GM21367 (cell line): Measurements from ENCODE around the gene SH3TC2.

Experiments used
- ATAC-seq: cut with Tn5 transposase; IDR thresholded peaks from one replicate; pipeline ENCODE4 v1.9.1; 2021; ENCODE audit not compliant: unreplicated experiment

Gene SH3TC2

DNA sequence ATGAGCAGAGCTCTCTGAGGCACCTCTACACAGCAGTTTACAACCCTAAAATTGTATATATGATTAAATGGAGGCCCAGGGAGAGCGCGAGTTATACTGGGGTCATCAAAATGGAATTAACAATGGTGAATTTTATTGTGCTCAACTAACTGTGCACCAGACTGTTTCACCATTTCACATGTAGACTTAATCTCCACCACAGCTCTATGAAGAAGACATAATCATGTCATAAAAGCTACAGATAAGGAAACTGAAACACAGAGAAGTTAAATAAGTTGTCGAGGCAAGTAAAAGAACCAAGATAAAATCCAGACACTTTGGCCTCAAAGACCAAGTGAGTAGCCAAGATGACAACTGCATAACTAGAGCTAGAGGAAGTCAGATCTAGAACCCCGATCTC lies 1.5 kb downstream of the SH3TC2 start:
- ATAC-seq: no peak

GRCh38 chr5:149060325-149060724 lies 2.5 kb downstream of the SH3TC2 start:
- ATAC-seq: no peak

- ATAC-seq: no peak
These were observed 6.2 kb downstream of the SH3TC2 start for GRCh38 chr5:149056616-149057165.

GRCh38 chr5:149054416-149054815 lies 8.4 kb downstream of the SH3TC2 start:
- ATAC-seq: no peak

DNA sequence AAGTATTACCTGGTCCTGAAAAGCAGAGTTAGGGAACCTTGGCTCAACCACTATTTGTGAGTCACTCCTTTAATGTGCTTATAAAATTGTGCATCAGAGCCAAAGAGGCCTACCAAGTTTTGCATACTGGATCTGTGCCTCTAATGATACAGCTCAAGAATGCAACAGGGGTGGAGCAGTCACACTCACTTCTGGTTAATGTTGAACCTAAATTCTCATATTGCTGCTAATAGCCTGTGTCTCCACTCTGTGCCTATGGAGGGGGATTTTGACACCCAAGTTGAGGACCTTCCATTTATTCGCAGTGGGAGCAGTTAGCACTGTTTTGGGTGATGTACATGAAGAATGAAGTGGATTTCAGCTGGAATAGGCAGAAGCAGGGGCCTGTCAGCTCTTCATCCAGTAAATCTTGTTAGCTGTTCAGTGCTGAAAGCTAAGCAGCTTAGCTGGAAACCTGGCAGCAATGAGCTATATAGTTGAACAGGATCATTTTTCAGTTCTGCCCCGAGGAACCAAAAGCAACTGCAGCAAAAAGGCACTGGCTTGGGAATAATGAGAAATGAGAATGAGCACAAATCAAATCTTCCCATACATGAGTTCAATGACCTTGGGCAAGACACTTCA lies 9.7 kb downstream of the SH3TC2 start:
- ATAC-seq: no peak

DNA sequence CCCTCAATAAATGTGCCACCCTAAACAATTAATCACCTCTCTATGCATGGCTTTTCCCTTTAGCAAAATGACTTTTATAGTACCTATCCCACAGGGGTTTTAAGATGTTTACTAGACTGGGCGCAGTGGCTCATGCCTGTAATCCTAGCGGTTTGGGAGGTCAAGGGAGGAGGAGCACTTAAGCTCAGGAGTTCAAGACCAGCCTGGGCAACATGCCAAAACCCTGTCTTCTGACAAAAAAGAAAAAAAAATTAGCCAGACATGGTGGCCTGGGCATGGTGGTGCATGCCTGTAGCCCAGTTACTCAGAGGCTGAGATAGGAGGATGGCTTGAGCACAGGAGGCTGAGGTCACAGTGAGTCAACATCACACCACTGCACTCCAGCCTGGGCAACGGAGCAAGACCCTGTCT lies 13.5 kb downstream of the SH3TC2 start:
- no peak for ATAC-seq

GRCh38 chr5:149048811-149049210 lies 14.1 kb downstream of the SH3TC2 start:
- no peak for ATAC-seq

GRCh38 chr5:149047462-149047861 lies 15.4 kb downstream of the SH3TC2 start:
- no peak for ATAC-seq

- no peak for ATAC-seq
These were observed 16.5 kb downstream of the SH3TC2 start for GRCh38 chr5:149046196-149046829.

DNA sequence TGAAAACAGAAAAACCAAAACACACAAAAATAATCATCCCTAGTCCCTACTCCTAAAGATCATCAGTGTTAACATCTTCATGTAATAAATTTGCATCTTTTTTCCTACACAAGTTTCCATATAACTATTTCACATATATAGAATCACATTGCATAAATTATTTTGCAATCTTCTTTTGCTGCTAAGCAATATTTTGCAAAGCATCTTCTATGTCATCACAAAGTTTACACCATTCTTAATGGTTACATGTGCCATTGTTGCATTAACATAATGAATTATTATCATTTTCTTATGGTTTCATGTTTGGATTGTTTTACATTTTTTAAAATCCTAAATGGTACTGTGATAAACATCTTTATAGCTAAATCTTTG lies 17.8 kb downstream of the SH3TC2 start:
- no peak for ATAC-seq

DNA sequence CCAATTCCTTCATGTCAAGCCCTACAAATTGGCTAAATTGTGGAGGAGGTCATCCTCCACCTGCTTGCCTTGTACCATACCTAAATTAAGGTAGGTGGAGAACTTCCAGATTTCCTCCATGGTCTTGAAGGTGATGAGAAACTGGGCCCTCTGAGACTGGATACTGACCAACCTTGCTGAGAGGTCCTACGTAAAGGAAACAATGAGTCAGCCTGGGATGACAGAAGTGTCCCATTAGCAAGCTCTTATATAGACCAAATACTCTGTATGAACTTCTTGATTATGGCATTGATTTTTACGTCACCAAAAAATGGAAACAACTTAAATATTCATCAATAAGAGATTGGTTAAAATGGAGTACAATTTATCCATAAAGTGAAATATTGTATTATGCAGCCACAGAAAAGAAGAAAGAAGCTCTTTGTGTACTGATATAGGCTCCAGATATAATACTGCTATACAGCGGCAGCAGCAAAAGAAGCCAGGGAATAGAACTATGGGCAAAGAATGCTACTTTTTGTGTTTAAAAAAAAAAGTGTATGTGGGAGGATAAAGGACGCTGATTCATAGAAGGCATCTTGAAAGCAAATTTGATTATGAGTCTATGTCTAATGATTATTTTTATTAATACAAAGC lies 18.3 kb downstream of the SH3TC2 start:
- ATAC-seq: no peak

GRCh38 chr5:149043641-149044040 lies 19.2 kb downstream of the SH3TC2 start:
- no peak for ATAC-seq

DNA sequence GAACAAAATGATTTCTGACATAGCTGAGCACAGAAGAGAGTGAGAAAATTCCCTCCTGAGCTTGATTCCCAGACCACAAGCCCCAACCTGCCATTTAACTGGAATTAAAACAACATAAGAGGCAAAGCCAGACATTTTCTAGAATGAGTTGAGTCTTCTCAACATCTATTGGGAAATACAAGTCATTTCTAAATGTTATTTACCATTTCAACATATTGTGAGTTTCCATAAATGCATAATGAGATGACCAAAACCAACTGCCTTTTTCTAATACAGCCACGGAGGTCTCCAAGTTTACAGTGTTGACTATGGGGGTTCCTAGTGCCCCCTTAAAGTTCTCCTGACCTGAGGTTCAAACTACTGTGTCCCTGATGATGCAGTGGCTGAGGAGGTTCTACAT lies 20.0 kb downstream of the SH3TC2 start:
- no peak for ATAC-seq

- no peak for ATAC-seq
These were observed 21.6 kb downstream of the SH3TC2 start for GRCh38 chr5:149041242-149041641.

DNA sequence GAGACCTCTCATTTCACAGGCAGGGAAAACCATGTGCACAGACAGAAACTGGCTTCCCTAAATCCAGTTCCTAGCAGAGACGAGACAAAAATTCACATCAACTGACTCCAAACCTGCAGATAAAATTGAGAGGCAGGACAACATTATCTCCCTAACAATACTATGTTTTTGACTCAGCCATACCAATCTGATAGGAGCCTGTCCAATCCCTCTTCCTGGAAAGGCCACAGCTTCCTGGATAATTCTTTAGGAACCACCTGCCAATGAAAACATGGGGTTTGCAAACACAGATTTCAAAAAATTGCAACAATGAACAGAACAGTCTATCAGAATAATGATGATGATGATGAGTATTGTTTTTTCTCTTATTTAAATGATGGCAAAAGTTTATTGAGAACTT lies 22.4 kb downstream of the SH3TC2 start:
- ATAC-seq: no peak

DNA sequence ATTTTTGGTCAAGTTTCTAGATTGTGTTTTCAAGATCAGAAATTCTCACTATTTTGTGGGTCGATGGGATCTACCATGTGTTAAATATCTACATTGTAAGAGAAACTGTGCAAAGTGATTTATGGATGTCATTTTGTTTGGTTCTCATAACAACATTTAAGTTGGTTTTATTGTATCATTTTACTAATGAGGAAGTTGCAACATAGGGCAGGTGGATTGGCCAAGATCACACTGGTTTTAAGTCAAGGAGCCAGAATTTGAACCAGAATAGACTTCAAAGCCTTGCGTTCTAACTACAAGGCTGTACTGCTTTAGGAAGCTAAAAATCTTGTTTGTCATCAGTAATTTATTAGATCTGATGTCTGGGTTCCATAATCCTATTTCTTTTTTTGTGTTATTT lies 23.4 kb downstream of the SH3TC2 start:
- ATAC-seq: no peak

- ATAC-seq: no peak
These were observed 24.4 kb downstream of the SH3TC2 start for GRCh38 chr5:149038336-149039080.

GRCh38 chr5:149037817-149038216 lies 25.0 kb downstream of the SH3TC2 start:
- no peak for ATAC-seq

DNA sequence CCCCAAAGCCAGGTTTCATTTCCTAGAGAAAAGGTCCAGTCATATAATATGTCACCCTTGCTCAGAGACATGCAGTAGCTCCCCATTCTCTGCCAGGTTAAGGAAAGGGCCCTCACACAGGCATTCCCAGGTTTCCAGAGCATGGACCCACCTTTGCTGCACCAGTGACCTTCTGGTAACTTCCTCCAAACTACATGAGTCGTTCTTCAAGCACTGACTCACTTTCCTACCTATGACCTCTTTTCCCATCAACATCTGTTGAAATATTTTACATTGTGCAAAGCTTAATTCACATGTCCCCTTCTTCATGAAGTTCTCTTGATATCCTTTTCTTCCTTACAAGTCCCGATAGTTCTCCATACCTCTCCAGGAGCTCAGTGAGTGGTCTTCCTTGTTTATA lies 25.9 kb downstream of the SH3TC2 start:
- no peak for ATAC-seq

- ATAC-seq: no peak
These were observed 26.7 kb downstream of the SH3TC2 start for GRCh38 chr5:149036168-149036567.

- peak; percentile 96 for ATAC-seq
These were observed 27.5 kb downstream of the SH3TC2 start for GRCh38 chr5:149035372-149035790.
